IMR-90 (cell line): ENCODE measurements around the gene TESK2. TPM values are rescaled to one million over a fixed set of nuclear protein-coding genes. Genes with fewer than 3 reads are reported as not detected.

ENCODE experiments used
- ATAC-seq: fragments of 200-7000 bp; cut with Tn5 transposase; 2 replicates; pipeline ENCODE4 v1.9.1; 2020; ENCODE audit warnings: low read depth, mild to moderate bottlenecking, moderate library complexity
- BruUV-seq: library from RNA; stranded (reverse); fragments of 400-500 nt; replicated peaks from 2 replicates; lab custom pipeline; 2021; lab: Mats Ljungman, UMichigan
- CTCF ChIA-PET: fragments of 300-600 bp; formaldehyde crosslinking; extraction: SDS; loops from one replicate; lab custom pipeline; 2021; ENCODE audit warnings: antibody characterized with exemption; lab: Yijun Ruan, JAX
- POLR2A ChIA-PET: fragments of 300-600 bp; sonication (Branson Sonifier 250); formaldehyde crosslinking; loops from one replicate; lab custom pipeline; 2022; ENCODE audit warnings: antibody characterized with exemption; ENCODE audit not compliant: unreplicated experiment; lab: Charles Lee
- DNase-seq: peaks from one replicate; pipeline ENCODE4 v3.0.0; 2013
- H2AFZ ChIP-seq: replicated peaks from 2 replicates; pipeline ENCODE3; 2013; ENCODE audit warnings: low read length, mild to moderate bottlenecking; ENCODE audit not compliant: poor library complexity
- H2AK5ac ChIP-seq: 2 replicates; pipeline ENCODE4 v1.6.1; 2013; ENCODE audit warnings: low read depth, low read length, inconsistent platforms
- H2AK9ac ChIP-seq: replicated peaks from 2 replicates; pipeline ENCODE3; 2013; ENCODE audit warnings: mild to moderate bottlenecking, low read depth, low read length, moderate library complexity; ENCODE audit not compliant: poor library complexity
- H2BK120ac ChIP-seq: 2 replicates; pipeline ENCODE4 v1.6.1; 2013; ENCODE audit warnings: low read depth, low read length, inconsistent platforms
- H2BK15ac ChIP-seq: 3 replicates; pipeline ENCODE4 v1.6.1; 2013; ENCODE audit warnings: low read depth, low read length, inconsistent platforms
- H2BK20ac ChIP-seq: 2 replicates; pipeline ENCODE4 v1.6.1; 2013; ENCODE audit warnings: low read depth, mild to moderate bottlenecking, inconsistent platforms, low read length, moderate library complexity
- H2BK5ac ChIP-seq: 2 replicates; pipeline ENCODE4 v1.6.1; 2013; ENCODE audit warnings: mild to moderate bottlenecking, low read depth, low read length, inconsistent platforms; ENCODE audit not compliant: poor library complexity, severe bottlenecking
- H3K14ac ChIP-seq: replicated peaks from 2 replicates; pipeline ENCODE4 v1.6.1; 2013; ENCODE audit warnings: low read depth, low read length, inconsistent platforms
- H3K18ac ChIP-seq: 2 replicates; pipeline ENCODE4 v1.6.1; 2013; ENCODE audit warnings: low read depth, low read length, control low read depth
- H3K23ac ChIP-seq: 2 replicates; pipeline ENCODE4 v1.6.1; 2013; ENCODE audit warnings: low read depth, low read length, inconsistent platforms
- H3K27ac ChIP-seq: 2 replicates; pipeline ENCODE4 v1.5.1; 2013; ENCODE audit warnings: mild to moderate bottlenecking, control low read depth, low read length; ENCODE audit not compliant: insufficient read depth
- H3K27me3 ChIP-seq: 2 replicates; pipeline ENCODE4 v1.6.1; 2013; ENCODE audit warnings: low read length; ENCODE audit not compliant: control insufficient read depth, insufficient read depth
- H3K36me3 ChIP-seq: 2 replicates; pipeline ENCODE4 v1.6.1; 2013; ENCODE audit warnings: low read length, mixed read lengths; ENCODE audit not compliant: control insufficient read depth, insufficient read depth
- H3K4ac ChIP-seq: 2 replicates; pipeline ENCODE4 v1.6.1; 2013; ENCODE audit warnings: low read depth, low read length, inconsistent platforms
- H3K4me1 ChIP-seq: 2 replicates; pipeline ENCODE4 v1.6.1; 2013; ENCODE audit warnings: low read length, mixed read lengths; ENCODE audit not compliant: control insufficient read depth, insufficient read depth
- H3K4me2 ChIP-seq: 2 replicates; pipeline ENCODE4 v1.6.1; 2013; ENCODE audit warnings: low read depth, mild to moderate bottlenecking, control low read depth, low read length, moderate library complexity
- H3K4me3 ChIP-seq: 2 replicates; pipeline ENCODE4 v1.5.1; 2013; ENCODE audit warnings: low read depth, mild to moderate bottlenecking, control low read depth, low read length, moderate library complexity; ENCODE audit not compliant: insufficient read depth
- H3K56ac ChIP-seq: 2 replicates; pipeline ENCODE4 v1.6.1; 2013; ENCODE audit warnings: low read length, inconsistent platforms; ENCODE audit not compliant: insufficient read depth; ENCODE audit errors: extremely low read depth
- H3K79me1 ChIP-seq, 2 experiments: 2 replicates each; pipeline ENCODE4 v1.6.1; 2013; ENCODE audit warnings: low read length in 2 of 2, inconsistent platforms in 1 of 2, low read depth in 1 of 2
- H3K9ac ChIP-seq: 2 replicates; pipeline ENCODE4 v1.6.1; 2013; ENCODE audit warnings: low read depth, low read length, control low read depth
- H3K9me1 ChIP-seq: 2 replicates; pipeline ENCODE4 v1.6.1; 2013; ENCODE audit warnings: low read length, inconsistent platforms; ENCODE audit not compliant: insufficient read depth
- H3K9me3 ChIP-seq: 2 replicates; pipeline ENCODE4 v1.6.1; 2013; ENCODE audit warnings: low read length; ENCODE audit not compliant: control insufficient read depth, insufficient read depth
- H4K20me1 ChIP-seq: 2 replicates; pipeline ENCODE4 v1.6.1; 2013; ENCODE audit warnings: low read length, inconsistent platforms; ENCODE audit not compliant: insufficient read depth
- H4K5ac ChIP-seq: 2 replicates; pipeline ENCODE4 v1.6.1; 2013; ENCODE audit warnings: mild to moderate bottlenecking, low read depth, low read length, control low read depth
- H4K8ac ChIP-seq, 2 experiments: 2 replicates each; pipeline ENCODE4 v1.6.1; 2013; ENCODE audit warnings: low read depth in 2 of 2, low read length in 2 of 2, control low read depth in 1 of 2, inconsistent platforms in 1 of 2
- H4K91ac ChIP-seq: 2 replicates; pipeline ENCODE4 v1.6.1; 2013; ENCODE audit warnings: low read depth, low read length, inconsistent platforms; ENCODE audit not compliant: insufficient read depth
- BHLHE40 ChIP-seq: fragments of 150-350 bp; IDR thresholded peaks from 2 replicates; pipeline ENCODE4 v1.6.1; 2016; ENCODE audit warnings: mild to moderate bottlenecking, low read depth, low read length
- CEBPB ChIP-seq: IDR thresholded peaks from 2 replicates; pipeline ENCODE4 v1.6.1; 2012; ENCODE audit warnings: low read depth, low read length, improper control_type of control experiment
- CHD1 ChIP-seq: IDR thresholded peaks from 2 replicates; pipeline ENCODE4 v1.6.1; 2012; ENCODE audit warnings: low read depth, low read length, improper control_type of control experiment
- FOS ChIP-seq: fragments of 150-350 bp; IDR thresholded peaks from 2 replicates; pipeline ENCODE4 v1.6.1; 2016; ENCODE audit warnings: low read depth, low read length
- MAFK ChIP-seq: IDR thresholded peaks from 2 replicates; pipeline ENCODE4 v1.6.1; 2012; ENCODE audit warnings: low read depth, low read length, improper control_type of control experiment
- MAZ ChIP-seq: IDR thresholded peaks from 2 replicates; pipeline ENCODE4 v1.6.1; 2012; ENCODE audit warnings: low read depth, mild to moderate bottlenecking, low read length, improper control_type of control experiment, moderate library complexity, borderline replicate concordance
- MXI1 ChIP-seq: IDR thresholded peaks from 2 replicates; pipeline ENCODE4 v1.6.1; 2012; ENCODE audit warnings: low read depth, mild to moderate bottlenecking, low read length, moderate library complexity, borderline replicate concordance
- NFE2L2 ChIP-seq: fragments of 150-350 bp; IDR thresholded peaks from 2 replicates; pipeline ENCODE4 v1.6.1; 2016; ENCODE audit warnings: low read depth, mild to moderate bottlenecking, low read length
- POLR2A ChIP-seq: IDR thresholded peaks from 2 replicates; pipeline ENCODE4 v1.6.1; 2012; ENCODE audit warnings: mild to moderate bottlenecking, low read depth, low read length
- RAD21 ChIP-seq: IDR thresholded peaks from 2 replicates; pipeline ENCODE4 v1.6.1; 2012; ENCODE audit warnings: low read length, improper control_type of control experiment
- RCOR1 ChIP-seq: IDR thresholded peaks from 2 replicates; pipeline ENCODE4 v1.6.1; 2012; ENCODE audit warnings: mild to moderate bottlenecking, low read length, improper control_type of control experiment; ENCODE audit not compliant: insufficient replicate concordance
- RFX5 ChIP-seq: IDR thresholded peaks from 2 replicates; pipeline ENCODE4 v1.8.0; 2012; ENCODE audit warnings: low read depth, mild to moderate bottlenecking, low read length, moderate library complexity
- SMC3 ChIP-seq: fragments of 150-350 bp; IDR thresholded peaks from 2 replicates; pipeline ENCODE4 v1.6.1; 2016; ENCODE audit warnings: low read depth, mild to moderate bottlenecking, antibody characterized with exemption, low read length, moderate library complexity
- WGBS, 2 experiments: methylation state at CpG; one replicate each; pipeline versions ENCODE4 v1.1.5 to v1.1.7; 2013; ENCODE audit warnings: missing lambda C conversion rate in 2 of 2; ENCODE audit not compliant: insufficient read length in 1 of 2; ENCODE audit errors: extremely low coverage in 2 of 2; 5-methylcytosine and 5-hydroxymethylcytosine counted together
- dilution Hi-C: fragments of 300-500 bp; cut with HindIII; formaldehyde crosslinking; loops from one replicate; pipeline ENCODE4 v1.14.3; 2018; ENCODE audit warnings: low sequenced_read_pairs; ENCODE audit not compliant: unreplicated experiment
- in situ Hi-C: fragments of 300-500 bp; cut with MboI; formaldehyde crosslinking; loops from 3 replicates; pipeline ENCODE4 v1.14.3; 2019; ENCODE audit warnings: low sequenced_read_pairs, inconsistent platforms, mixed read lengths
- intact Hi-C: fragments of 100-400 bp; cut with micrococcal nuclease; formaldehyde crosslinking; loops from 2 replicates; pipeline ENCODE4 v1.10.0; 2022
- polyA plus RNA-seq, 3 experiments: library from polyadenylated mRNA; depleted of rRNA; stranded (reverse); fragments of >200 nt; gene quantifications; 2 replicates each; pipeline ENCODE4 v1.2.3, GENCODE V29; 2012; ENCODE audit warnings: low replicate concordance in 1 of 3
- total RNA-seq: library from RNA; depleted of rRNA; stranded (reverse); fragments of >200 nt; gene quantifications from 2 replicates; pipeline ENCODE4 v1.2.3, GENCODE V29; 2012
- TF ChIP-seq, protein P1 (sequence below): conservative IDR thresholded peaks from 2 replicates; pipeline ENCODE4 v1.5.1; 2012; ENCODE audit warnings: mild to moderate bottlenecking, low read depth, low read length, improper control_type of control experiment
- TF ChIP-seq, protein P2 (sequence below): fragments of 150-350 bp; IDR thresholded peaks from 2 replicates; pipeline ENCODE4 v1.6.1; 2016; ENCODE audit warnings: low read depth, mild to moderate bottlenecking, low read length, moderate library complexity, borderline replicate concordance
- TF ChIP-seq, protein P3 (sequence below): fragments of 150-350 bp; IDR thresholded peaks from 2 replicates; pipeline ENCODE4 v1.6.1; 2017; ENCODE audit warnings: mild to moderate bottlenecking, antibody characterized with exemption, low read length, low read depth

The TESK2 gene
- total and polyA plus RNA-seq, 2 of the 4 experiments (the other 2 are of a cell fraction) = 0.90 to 1.3 TPM

DNA sequence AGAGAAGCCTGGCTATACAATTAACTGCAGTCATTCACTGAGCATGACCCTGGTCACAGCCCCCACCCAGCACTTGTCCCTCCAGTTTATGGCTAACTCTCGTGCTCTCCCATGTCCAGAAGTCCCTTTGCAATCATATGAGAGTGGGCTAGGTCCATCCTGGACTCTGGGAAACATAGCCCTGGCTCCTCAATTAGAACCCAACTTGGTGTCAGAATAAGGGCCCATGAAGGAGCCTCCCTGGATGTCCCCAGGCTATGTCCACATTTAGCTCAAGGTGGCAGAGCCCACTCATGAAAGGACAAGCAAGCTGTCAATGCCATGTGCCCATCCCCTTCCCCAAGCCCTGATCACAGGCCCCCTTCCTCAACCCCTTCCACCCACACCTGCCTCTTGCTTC, 191.7 kb downstream of the TESK2 start:
- intact Hi-C loops = no loop called here
- Histone ChIP-seq H3K79me1 (peaks cover 0 to 4% of the 10 kb centered on the region in 2 experiments; a peak in 2 of 4 replicates), H3K18ac (no peak overlapping the region), H4K20me1 (no peaks in the 10 kb centered on the region), H2BK120ac (no peak overlapping the region), H3K4me2 (no peak overlapping the region), H2AFZ (no peak overlapping the region), H3K9me3 (no peaks in the 10 kb centered on the region), H4K8ac (no peak overlapping the region), H4K91ac (no peak overlapping the region), H3K4me1 (no peaks in the 10 kb centered on the region), H2BK20ac (no peak overlapping the region), H3K23ac (no peak overlapping the region), H3K27ac (no peak overlapping the region), H3K4ac (no peak overlapping the region), H3K36me3 (no peaks in the 10 kb centered on the region), H2AK5ac (no peak overlapping the region), H3K9ac (no peak overlapping the region), H3K9me1 (peaks cover 3% of the 10 kb centered on the region; the same call in 1 of the 2 replicates), H2BK15ac (no peak overlapping the region), H2AK9ac (no peak overlapping the region), H4K5ac (no peak overlapping the region), H2BK5ac (no peak overlapping the region), H3K14ac (no peak overlapping the region), H3K56ac (no peak overlapping the region), H3K4me3 (no peak overlapping the region), H3K27me3 (no peaks in the 10 kb centered on the region)
- BruUV-seq = no TSS peak
- DNase-seq = no peak
- CTCF ChIA-PET = interaction anchor here (0.6 to 7.2 kb wide), 3 partner anchors 20 to 285 kb away, joined by 8 to 53 read pairs (median 9); no protein-coding TSS in a partner anchor
- TF ChIP-seq FOS = no peak
- no peak for TF ChIP-seq CEBPB
- TF ChIP-seq, protein P1, sequence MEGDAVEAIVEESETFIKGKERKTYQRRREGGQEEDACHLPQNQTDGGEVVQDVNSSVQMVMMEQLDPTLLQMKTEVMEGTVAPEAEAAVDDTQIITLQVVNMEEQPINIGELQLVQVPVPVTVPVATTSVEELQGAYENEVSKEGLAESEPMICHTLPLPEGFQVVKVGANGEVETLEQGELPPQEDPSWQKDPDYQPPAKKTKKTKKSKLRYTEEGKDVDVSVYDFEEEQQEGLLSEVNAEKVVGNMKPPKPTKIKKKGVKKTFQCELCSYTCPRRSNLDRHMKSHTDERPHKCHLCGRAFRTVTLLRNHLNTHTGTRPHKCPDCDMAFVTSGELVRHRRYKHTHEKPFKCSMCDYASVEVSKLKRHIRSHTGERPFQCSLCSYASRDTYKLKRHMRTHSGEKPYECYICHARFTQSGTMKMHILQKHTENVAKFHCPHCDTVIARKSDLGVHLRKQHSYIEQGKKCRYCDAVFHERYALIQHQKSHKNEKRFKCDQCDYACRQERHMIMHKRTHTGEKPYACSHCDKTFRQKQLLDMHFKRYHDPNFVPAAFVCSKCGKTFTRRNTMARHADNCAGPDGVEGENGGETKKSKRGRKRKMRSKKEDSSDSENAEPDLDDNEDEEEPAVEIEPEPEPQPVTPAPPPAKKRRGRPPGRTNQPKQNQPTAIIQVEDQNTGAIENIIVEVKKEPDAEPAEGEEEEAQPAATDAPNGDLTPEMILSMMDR = no peak
- no peak for TF ChIP-seq POLR2A
- TF ChIP-seq, protein P2, sequence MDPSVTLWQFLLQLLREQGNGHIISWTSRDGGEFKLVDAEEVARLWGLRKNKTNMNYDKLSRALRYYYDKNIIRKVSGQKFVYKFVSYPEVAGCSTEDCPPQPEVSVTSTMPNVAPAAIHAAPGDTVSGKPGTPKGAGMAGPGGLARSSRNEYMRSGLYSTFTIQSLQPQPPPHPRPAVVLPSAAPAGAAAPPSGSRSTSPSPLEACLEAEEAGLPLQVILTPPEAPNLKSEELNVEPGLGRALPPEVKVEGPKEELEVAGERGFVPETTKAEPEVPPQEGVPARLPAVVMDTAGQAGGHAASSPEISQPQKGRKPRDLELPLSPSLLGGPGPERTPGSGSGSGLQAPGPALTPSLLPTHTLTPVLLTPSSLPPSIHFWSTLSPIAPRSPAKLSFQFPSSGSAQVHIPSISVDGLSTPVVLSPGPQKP = no peak
- TF ChIP-seq BHLHE40 = no peak
- TF ChIP-seq SMC3 = no peak
- TF ChIP-seq CHD1 = no peak
- TF ChIP-seq MAFK = no peak
- no peak for TF ChIP-seq RCOR1
- TF ChIP-seq RAD21 = no peak
- no peak for TF ChIP-seq MAZ
- TF ChIP-seq MXI1 = no peak
- TF ChIP-seq RFX5 = no peak
- no peak for TF ChIP-seq NFE2L2
- TF ChIP-seq, protein P3, sequence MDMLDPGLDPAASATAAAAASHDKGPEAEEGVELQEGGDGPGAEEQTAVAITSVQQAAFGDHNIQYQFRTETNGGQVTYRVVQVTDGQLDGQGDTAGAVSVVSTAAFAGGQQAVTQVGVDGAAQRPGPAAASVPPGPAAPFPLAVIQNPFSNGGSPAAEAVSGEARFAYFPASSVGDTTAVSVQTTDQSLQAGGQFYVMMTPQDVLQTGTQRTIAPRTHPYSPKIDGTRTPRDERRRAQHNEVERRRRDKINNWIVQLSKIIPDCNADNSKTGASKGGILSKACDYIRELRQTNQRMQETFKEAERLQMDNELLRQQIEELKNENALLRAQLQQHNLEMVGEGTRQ = no peak
- no peak for ATAC-seq
- WGBS, 2 experiments = no CpG with 5 or more reads among the region's 1 CpG
- dilution Hi-C loops = no loop called here
- POLR2A ChIA-PET = no interaction called here
- in situ Hi-C loops = no loop called here
